Adrenal gland (tissue), 12 donors: ENCODE measurements around the gene CXCL13. TPM values are rescaled to one million over a fixed set of nuclear protein-coding genes. Genes with fewer than 3 reads are reported as not detected.

Source experiments
- DNase-seq, 7 donors: peaks; one replicate each; pipeline ENCODE4 v3.0.0-alpha.2; 2019 to 2020
- H3K27ac ChIP-seq, 5 donors: fragments of 200-600 bp; sonication (generic) in 4 of 5; 1 replicate in 3 of 5; 2 replicates in 2 of 5; pipeline versions ENCODE4 v1.5.1 to v1.8.0; 2016 to 2020; ENCODE audit warnings: mild to moderate bottlenecking in 1 of 5
- H3K27me3 ChIP-seq: fragments of 200-600 bp; 2 replicates; pipeline ENCODE4 v1.8.0; 2021
- H3K36me3 ChIP-seq, 2 donors: fragments of 200-600 bp; replicated peaks in 1 of 2; 1 replicate in 1 of 2; 2 replicates in 1 of 2; pipeline versions ENCODE4 v1.5.1 to v1.8.0; 2018 to 2022
- H3K4me1 ChIP-seq, 2 donors: fragments of 200-600 bp; replicated peaks in 1 of 2; 1 replicate in 1 of 2; 2 replicates in 1 of 2; pipeline versions ENCODE4 v1.5.1 to v1.8.0; 2018 to 2021
- H3K4me3 ChIP-seq, 4 donors: fragments of 200-600 bp; sonication (generic) in 3 of 4; one replicate each; pipeline ENCODE4 v1.5.1; 2016 to 2018
- H3K9me3 ChIP-seq, 3 donors: fragments of 200-600 bp; sonication (generic) in 1 of 3; replicated peaks in 1 of 3; 1 replicate in 2 of 3; 2 replicates in 1 of 3; pipeline versions ENCODE4 v1.5.1 to v1.8.0; 2016 to 2021
- POLR2A ChIP-seq, 2 donors: fragments of 450-650 bp; IDR thresholded peaks; one replicate each; pipeline ENCODE4 v1.6.1; 2017; ENCODE audit warnings: antibody characterized with exemption in 2 of 2, mild to moderate bottlenecking in 2 of 2, moderate library complexity in 1 of 2
- WGBS, 4 donors: extraction: QIAGEN DNeasy Blood & Tissue Kit in 2 of 4; methylation state at CpG; one replicate each; pipeline versions ENCODE4 v1.1.5 to v1.1.7; 2013 to 2017; 5-methylcytosine and 5-hydroxymethylcytosine counted together
- intact Hi-C, 2 donors: fragments of 100-400 bp; cut with DNase I; formaldehyde crosslinking; loops; one replicate each; pipeline versions ENCODE4 v1.14.1 to v1.15.0; 2022 to 2023
- polyA plus RNA-seq, 3 donors: library from polyadenylated mRNA; stranded (reverse); fragments of 200-250 nt in 2 of 3; fragments of 350-450 nt in 1 of 3; fragmentation: Illumina TruSeq in 1 of 3; extraction: RNeasy Lipid Tissue Mini Kit (QIAGEN cat#74804) in 1 of 3; gene quantifications; one replicate each; pipeline ENCODE4 v1.2.3, GENCODE V29; 2013 to 2014
- total RNA-seq, 9 donors: library from RNA; depleted of rRNA in 4 of 9; stranded (reverse); fragments of >200 nt in 4 of 9; fragments of 120-200 nt in 1 of 9; fragmentation: NEBNext Ultra II Directional in 1 of 9; extraction: Animal tissue kit (Norgen Biotek cat#: 25700) in 1 of 9; gene quantifications; one replicate each; pipeline versions ENCODE4 v1.1.0 to v1.2.4, GENCODE V29; 2013 to 2023
- TF ChIP-seq, protein P1 (sequence below), 6 experiments: fragments of 450-650 bp in 4 of 6; fragments of 200-600 bp in 2 of 6; sonication (generic) in 1 of 6; IDR thresholded peaks; 1 replicate in 5 of 6; 2 replicates in 1 of 6; pipeline versions ENCODE4 v1.5.1 to v1.8.0; 2016 to 2021; ENCODE audit warnings: antibody characterized with exemption in 6 of 6, mild to moderate bottlenecking in 2 of 6, moderate library complexity in 1 of 6
- donor health status: healthy with polysubstance abuse.
- donor health status: Bipolar disorder and iron deficiency.
- donor health status: DM: yes; HTN: yes; CAD: no.
- donor health status: DM: no; HTN: no; CAD: no.
- donor health status: DM: no; HTN: no; CAD: no.
- donor health status: DM: yes; HTN: yes; CAD: no.

The CXCL13 gene
- total and polyA plus RNA-seq, 12 donors, result 0.39 to 0.88 (median 0.58) TPM; not detected in 8

DNA sequence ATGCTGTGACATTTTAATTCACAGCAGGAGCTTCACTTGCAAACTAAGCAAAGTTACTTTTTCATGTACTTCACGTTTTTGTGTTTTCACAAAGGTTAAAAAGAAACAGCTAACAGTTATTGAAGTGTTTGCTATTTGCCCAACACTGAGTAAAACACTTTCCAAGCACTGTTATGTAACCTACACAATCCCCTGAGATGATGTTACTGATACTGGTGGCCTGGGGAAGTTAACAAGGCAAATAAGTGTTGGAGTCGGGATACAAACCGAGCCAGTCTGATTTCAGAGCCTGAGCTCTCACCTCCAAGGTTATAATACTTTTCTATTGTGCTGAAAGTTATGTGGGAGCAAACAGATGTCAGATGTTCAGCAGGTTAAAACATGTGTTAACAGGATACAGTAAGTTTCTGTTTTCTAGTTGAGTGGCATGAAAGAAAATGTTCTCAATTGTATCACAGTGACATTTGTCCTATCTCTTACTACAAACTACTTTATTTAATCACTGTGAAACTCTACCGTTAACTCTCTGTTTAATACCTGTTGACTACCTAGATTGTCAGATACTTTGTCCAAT, 3.9 kb upstream of the CXCL13 start:
- 63 to 72% (median 66%) methylated on average over 4 of the region's 4 CpGs for WGBS, 4 donors
- Histone ChIP-seq H3K36me3 (no peaks in the 10 kb centered on the region), H3K4me3 (no peak overlapping the region), H3K27me3 (peaks cover 4% of the 10 kb centered on the region), H3K27ac (no peak overlapping the region), H3K4me1 (no peaks in the 10 kb centered on the region), H3K9me3 (no peaks in the 10 kb centered on the region)
- intact Hi-C loops, result loop anchor here in 1 of 2 donors (5.0 kb wide), 1 partner anchor 219 kb away; no protein-coding TSS in a partner anchor
- DNase-seq, result no peak
- TF ChIP-seq, protein P1, sequence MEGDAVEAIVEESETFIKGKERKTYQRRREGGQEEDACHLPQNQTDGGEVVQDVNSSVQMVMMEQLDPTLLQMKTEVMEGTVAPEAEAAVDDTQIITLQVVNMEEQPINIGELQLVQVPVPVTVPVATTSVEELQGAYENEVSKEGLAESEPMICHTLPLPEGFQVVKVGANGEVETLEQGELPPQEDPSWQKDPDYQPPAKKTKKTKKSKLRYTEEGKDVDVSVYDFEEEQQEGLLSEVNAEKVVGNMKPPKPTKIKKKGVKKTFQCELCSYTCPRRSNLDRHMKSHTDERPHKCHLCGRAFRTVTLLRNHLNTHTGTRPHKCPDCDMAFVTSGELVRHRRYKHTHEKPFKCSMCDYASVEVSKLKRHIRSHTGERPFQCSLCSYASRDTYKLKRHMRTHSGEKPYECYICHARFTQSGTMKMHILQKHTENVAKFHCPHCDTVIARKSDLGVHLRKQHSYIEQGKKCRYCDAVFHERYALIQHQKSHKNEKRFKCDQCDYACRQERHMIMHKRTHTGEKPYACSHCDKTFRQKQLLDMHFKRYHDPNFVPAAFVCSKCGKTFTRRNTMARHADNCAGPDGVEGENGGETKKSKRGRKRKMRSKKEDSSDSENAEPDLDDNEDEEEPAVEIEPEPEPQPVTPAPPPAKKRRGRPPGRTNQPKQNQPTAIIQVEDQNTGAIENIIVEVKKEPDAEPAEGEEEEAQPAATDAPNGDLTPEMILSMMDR (IDR thresholded peaks at IDR 0.05), result no peak
- no peak for TF ChIP-seq POLR2A (IDR thresholded peaks at IDR 0.05)

DNA sequence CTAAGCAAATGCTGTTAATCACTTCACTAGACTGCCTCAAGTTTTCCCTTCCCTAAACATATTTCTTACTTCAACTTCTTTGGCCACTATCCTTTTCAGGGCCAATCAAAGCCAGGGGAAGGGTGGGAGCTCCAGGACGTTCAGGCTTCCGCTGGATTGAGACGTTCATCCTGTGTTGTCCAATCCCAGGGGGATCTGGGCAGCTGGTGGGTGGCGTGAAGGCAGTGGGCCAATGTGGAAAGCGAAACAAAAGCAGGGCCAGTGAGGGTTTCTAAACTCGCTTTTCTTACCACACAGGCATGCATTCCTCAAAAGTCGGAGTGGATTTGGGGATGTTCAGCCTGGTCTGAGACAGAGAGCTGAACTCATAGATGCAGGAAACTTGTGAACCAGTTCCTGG, 7.6 kb downstream of the CXCL13 start:
- WGBS, 4 donors, result 75 to 81% (median 81%) methylated on average over 7 of the region's 7 CpGs
- DNase-seq, result no peak
- intact Hi-C loops, result loop anchor here in 1 of 2 donors (10.0 kb wide), 1 partner anchor 228 kb away; no protein-coding TSS in a partner anchor
- H3K27ac ChIP-seq, result no peak overlapping the region
- no peaks in the 10 kb centered on the region for H3K4me1 ChIP-seq
- H3K9me3 ChIP-seq, result no peaks in the 10 kb centered on the region
- no peak overlapping the region for H3K4me3 ChIP-seq
- TF ChIP-seq, protein P1 (IDR thresholded peaks at IDR 0.05), result no peak
- TF ChIP-seq POLR2A (IDR thresholded peaks at IDR 0.05), result no peak
- H3K36me3 ChIP-seq, result no peaks in the 10 kb centered on the region
- H3K27me3 ChIP-seq, result no peaks in the 10 kb centered on the region

- no peak for DNase-seq
- H3K36me3 ChIP-seq, result no peaks in the 10 kb centered on the region
- WGBS, 4 donors, result 83 to 86% (median 85%) methylated on average over 5 of the region's 5 CpGs
- TF ChIP-seq POLR2A (IDR thresholded peaks at IDR 0.05), result no peak
- TF ChIP-seq, protein P1 (IDR thresholded peaks at IDR 0.05), result no peak
- H3K27me3 ChIP-seq, result no peaks in the 10 kb centered on the region
- H3K4me1 ChIP-seq, result no peaks in the 10 kb centered on the region
- H3K9me3 ChIP-seq, result no peaks in the 10 kb centered on the region
- intact Hi-C loops, result loop anchor here (5.0 to 10.0 kb wide), 2 partner anchors 228 to 230 kb away; no protein-coding TSS in a partner anchor
- no peak overlapping the region for H3K4me3 ChIP-seq
- H3K27ac ChIP-seq, result no peak overlapping the region
These were observed 9.5 kb downstream of the CXCL13 start for GRCh38 chr4:77615153-77615552.

DNA sequence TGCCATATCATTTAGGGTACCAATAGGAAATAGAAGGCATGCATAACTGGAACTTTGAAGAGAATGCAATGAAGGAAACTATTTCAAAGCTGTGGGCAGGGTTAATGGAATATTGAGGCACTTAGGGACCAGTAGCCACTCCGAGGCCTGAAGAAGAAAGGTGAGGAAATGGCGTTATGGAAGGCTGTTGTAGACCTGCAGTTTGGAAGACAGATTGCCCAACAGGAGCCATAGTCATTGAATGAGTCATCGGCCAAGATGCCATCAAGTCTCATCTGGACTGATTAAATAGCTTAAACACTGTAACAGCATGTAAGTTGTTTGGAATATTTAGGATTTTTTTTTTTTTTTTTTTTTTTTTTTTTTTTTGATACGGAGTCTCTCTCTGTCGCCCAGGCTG, 11.6 kb downstream of the CXCL13 start:
- intact Hi-C loops, result loop anchor here (5.0 to 10.0 kb wide), 2 partner anchors 230 to 232 kb away; no protein-coding TSS in a partner anchor
- Histone ChIP-seq H3K9me3 (no peaks in the 10 kb centered on the region), H3K36me3 (no peaks in the 10 kb centered on the region), H3K4me1 (no peaks in the 10 kb centered on the region), H3K27ac (no peak overlapping the region), H3K27me3 (no peaks in the 10 kb centered on the region), H3K4me3 (no peak overlapping the region)
- TF ChIP-seq, protein P1 (IDR thresholded peaks at IDR 0.05), result no peak
- no peak for TF ChIP-seq POLR2A (IDR thresholded peaks at IDR 0.05)
- DNase-seq, result no peak
- 76 to 90% (median 86%) methylated on average over 3 to 5 of the region's 5 CpGs for WGBS, 4 donors
